Ectodermal cell (in vitro differentiated cells): ENCODE data around the gene DGKI.

Experiments used
- H3K27ac ChIP-seq: 2 replicates; pipeline ENCODE4 v1.7.0; 2013; ENCODE audit warnings: mild to moderate bottlenecking, low read depth, low read length; ENCODE audit not compliant: insufficient read depth, poor library complexity, severe bottlenecking
- H3K27me3 ChIP-seq: 2 replicates; pipeline ENCODE4 v1.7.0; 2013; ENCODE audit warnings: mild to moderate bottlenecking, low read length; ENCODE audit not compliant: insufficient read depth, control insufficient read depth, poor library complexity, severe bottlenecking
- H3K36me3 ChIP-seq: one replicate; pipeline ENCODE4 v1.7.0; 2013; ENCODE audit warnings: low read length; ENCODE audit not compliant: control insufficient read depth, insufficient read depth
- H3K4me1 ChIP-seq: one replicate; pipeline ENCODE4 v1.7.0; 2013; ENCODE audit warnings: low read length; ENCODE audit not compliant: control insufficient read depth, insufficient read depth
- H3K4me3 ChIP-seq: 2 replicates; pipeline ENCODE4 v1.7.0; 2013; ENCODE audit warnings: low read depth, low read length, control low read depth; ENCODE audit not compliant: insufficient read depth
- H3K9me3 ChIP-seq: 2 replicates; pipeline ENCODE4 v1.7.0; 2013; ENCODE audit warnings: mild to moderate bottlenecking, low read length, moderate library complexity; ENCODE audit not compliant: control insufficient read depth
- WGBS, 2 experiments: methylation state at CpG; one replicate each; pipeline ENCODE4 v1.1.7; 2013; ENCODE audit warnings: missing lambda C conversion rate in 2 of 2; 5-methylcytosine and 5-hydroxymethylcytosine counted together

Gene DGKI

DNA sequence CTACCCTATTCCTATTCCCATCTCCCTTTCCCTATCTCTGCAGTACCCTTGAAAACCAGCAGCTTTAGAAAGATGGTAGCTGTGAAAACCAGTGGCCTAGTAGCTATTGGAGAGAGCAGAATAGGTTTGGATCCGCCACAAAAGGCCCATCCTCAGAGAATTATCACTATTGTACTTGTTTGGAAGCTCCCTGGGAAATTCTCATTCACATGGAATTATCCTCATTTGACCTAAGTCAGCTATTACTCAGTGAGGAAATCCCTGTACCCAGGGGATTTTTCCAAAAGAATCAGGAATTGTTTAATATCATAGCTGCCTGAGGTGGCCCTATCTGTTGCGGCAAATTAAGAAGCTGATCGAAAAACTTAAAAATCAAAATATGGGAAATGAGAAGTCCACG lies 51.6 kb downstream of the DGKI start:
- H3K4me1 ChIP-seq: peaks cover 10% of the 10 kb centered on the region
- WGBS, 2 experiments: 95 to 96% methylated on average over 4 of the region's 4 CpGs

DNA sequence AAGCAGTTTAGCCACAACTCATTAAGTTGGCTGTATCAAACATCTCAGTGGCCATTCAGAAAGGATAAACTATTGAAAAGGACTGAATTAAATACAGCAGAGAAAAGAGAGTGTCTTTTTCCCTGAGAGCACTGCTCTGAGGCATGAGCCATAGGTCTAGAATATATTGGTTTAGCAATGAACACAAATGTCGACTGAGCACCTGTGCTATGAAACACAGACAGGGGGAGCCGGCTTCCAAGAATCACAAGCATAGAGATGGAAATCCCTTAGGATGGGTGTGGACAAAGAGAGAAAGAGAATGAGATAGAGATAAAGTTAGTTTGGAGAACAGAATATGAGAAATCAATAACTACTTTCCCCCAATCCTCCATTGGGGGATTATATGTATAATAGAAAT lies 54.8 kb downstream of the DGKI start:
- H3K27ac ChIP-seq: no peak overlapping the region
- H3K9me3 ChIP-seq: no peaks in the 10 kb centered on the region
- H3K36me3 ChIP-seq: no peaks in the 10 kb centered on the region
- H3K4me3 ChIP-seq: no peak overlapping the region
- 90 to 92% methylated on average over 2 of the region's 2 CpGs for WGBS, 2 experiments
- H3K27me3 ChIP-seq: no peaks in the 10 kb centered on the region
- H3K4me1 ChIP-seq: peaks cover 17% of the 10 kb centered on the region

More for the DNA sequence above, 51.6 kb downstream of the DGKI start:
- H3K27ac ChIP-seq: no peak overlapping the region
- H3K36me3 ChIP-seq: no peaks in the 10 kb centered on the region
- H3K4me3 ChIP-seq: no peak overlapping the region
- no peaks in the 10 kb centered on the region for H3K27me3 ChIP-seq
- no peaks in the 10 kb centered on the region for H3K9me3 ChIP-seq

DNA sequence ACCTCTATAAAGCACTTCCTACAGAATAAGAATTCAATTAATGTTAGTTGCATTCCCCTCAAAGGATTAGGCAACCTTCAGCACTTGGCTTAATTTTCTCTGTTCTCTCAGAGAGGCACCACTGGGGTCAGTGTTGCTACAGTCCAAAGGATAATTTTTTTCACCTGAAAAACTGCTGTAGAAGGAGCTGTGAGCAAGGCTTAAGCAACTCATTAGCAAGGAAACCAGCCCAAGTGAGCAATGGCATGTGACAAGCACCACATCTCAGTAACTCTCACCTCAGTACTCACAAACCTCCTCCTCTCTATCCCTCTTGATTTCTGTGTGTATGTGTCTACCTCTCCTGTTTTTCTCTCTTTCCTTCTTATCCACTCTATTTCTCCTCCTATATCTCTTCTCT lies 55.9 kb downstream of the DGKI start:
- no peaks in the 10 kb centered on the region for H3K9me3 ChIP-seq

DNA sequence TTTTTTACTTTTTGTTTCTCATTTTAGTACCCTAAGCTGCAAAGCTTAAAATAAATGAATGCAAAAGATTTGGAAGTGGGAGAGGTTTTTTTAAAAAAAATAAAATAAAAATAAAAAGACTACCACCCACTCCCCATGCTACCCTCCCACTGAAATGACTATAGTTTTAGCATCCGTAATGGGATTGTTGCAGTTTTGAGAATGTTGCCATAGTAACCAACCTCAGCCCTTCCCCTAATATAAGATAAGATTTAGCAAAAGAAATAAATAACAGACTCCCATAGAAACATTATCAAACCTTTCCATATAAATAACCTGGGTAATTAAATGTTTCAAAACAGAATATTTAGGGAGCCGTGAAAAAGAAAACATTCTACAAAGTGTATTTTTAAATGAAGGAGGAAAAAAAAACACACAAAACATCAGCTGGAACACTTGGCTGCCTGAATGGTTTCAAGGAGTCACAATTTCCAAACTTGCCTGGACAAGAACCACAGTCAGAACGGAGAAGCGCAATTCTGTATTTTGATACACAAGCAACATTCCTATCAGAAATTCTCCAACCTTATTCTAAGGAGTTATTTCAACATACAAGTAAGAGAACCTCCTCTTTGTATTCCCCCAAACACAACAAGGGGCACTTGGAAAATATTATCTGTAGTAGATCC lies 57.4 kb downstream of the DGKI start:
- WGBS, 2 experiments: 85 to 88% methylated on average over 2 to 4 of the region's 4 CpGs
- no peaks in the 10 kb centered on the region for H3K36me3 ChIP-seq
- H3K4me1 ChIP-seq: peaks cover 17% of the 10 kb centered on the region
- peak overlapping the region; percentile 11 for H3K27ac ChIP-seq
- no peaks in the 10 kb centered on the region for H3K27me3 ChIP-seq
- H3K9me3 ChIP-seq: no peaks in the 10 kb centered on the region
- no peak overlapping the region for H3K4me3 ChIP-seq

More for the DNA sequence above, 55.9 kb downstream of the DGKI start:
- Histone ChIP-seq H3K27me3 (no peaks in the 10 kb centered on the region), H3K4me3 (no peak overlapping the region), H3K27ac (no peak overlapping the region), H3K4me1 (peaks cover 17% of the 10 kb centered on the region), H3K36me3 (no peaks in the 10 kb centered on the region)

DNA sequence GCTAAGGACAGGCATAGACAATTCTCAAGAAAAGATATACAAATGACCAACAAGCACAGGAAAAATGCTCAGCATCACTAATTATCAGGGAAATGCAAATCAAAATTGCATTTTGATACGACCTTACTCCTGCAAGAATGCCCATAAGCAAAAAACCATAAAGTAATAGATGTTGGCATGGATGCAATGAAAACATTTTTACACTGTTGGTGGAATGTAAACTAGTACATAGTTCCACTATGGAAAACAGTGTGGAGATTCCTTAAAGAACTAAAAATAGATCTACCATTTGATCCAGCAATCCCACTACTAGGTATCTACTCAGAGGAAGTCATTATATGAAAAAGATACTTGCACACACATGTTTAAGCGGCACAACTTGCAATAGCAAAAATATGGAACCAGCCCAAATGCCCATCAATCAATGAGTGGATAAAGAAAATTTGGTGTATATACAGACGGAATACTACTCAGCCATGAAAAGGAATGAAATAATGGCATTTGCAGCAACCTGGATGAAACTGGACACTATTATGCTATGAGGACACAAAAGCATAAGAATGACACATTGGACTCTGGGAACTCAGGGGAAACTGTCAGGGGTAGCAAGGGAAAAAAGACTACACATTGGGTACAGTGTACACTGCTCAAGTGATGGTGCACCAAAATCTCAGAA lies 59.3 kb downstream of the DGKI start:
- 78 to 86% methylated on average over 3 of the region's 3 CpGs for WGBS, 2 experiments
- Histone ChIP-seq H3K9me3 (no peaks in the 10 kb centered on the region), H3K4me3 (no peak overlapping the region), H3K4me1 (peaks cover 17% of the 10 kb centered on the region), H3K36me3 (no peaks in the 10 kb centered on the region), H3K27ac (no peak overlapping the region), H3K27me3 (no peaks in the 10 kb centered on the region)

DNA sequence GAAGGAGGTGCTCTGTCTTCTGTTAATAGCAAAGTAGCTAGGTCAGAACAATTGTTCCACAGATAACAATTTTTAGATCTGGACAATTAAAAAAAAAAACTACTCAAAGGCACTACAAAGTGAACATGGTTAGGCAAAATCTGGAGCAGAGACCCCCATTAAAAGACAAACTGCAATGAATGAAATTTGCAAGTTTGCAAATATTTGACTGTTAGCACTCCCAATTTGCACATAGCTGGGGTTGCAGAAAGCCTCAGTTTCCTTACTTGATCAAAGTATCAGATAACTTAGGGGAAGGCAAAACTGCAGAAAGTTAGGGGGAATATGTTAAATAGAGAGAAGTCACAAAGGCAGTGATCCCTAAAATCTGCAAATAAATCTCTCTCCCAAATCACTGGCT lies 68.3 kb downstream of the DGKI start:
- Histone ChIP-seq H3K36me3 (no peaks in the 10 kb centered on the region), H3K4me3 (no peak overlapping the region), H3K27ac (no peak overlapping the region), H3K27me3 (no peaks in the 10 kb centered on the region), H3K9me3 (no peaks in the 10 kb centered on the region), H3K4me1 (no peaks in the 10 kb centered on the region)

DNA sequence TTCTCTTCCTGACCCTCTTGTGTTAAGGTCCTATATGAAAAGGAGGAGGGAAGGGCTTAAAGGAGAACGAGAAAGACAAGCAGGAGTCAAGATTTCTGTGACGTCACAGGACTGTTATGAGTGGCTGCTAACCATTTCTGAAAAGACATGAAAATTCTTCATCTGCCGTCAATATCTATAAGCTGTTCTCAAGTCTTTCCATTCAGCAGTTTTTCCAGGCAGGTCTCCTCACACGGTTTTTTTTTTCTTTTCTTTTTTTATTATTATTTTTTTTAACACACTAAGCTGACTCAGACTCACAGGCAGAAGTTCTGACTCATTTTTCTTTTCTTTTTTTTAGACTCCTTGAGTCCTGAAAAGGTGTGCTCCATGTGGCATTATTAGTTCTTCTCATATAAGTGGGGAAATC lies 72.0 kb downstream of the DGKI start:
- WGBS, 2 experiments: 77 to 81% methylated on average over 4 of the region's 4 CpGs
- H3K4me1 ChIP-seq: no peaks in the 10 kb centered on the region
- no peaks in the 10 kb centered on the region for H3K27me3 ChIP-seq
- H3K36me3 ChIP-seq: no peaks in the 10 kb centered on the region
- no peak overlapping the region for H3K27ac ChIP-seq
- H3K4me3 ChIP-seq: no peak overlapping the region
- no peaks in the 10 kb centered on the region for H3K9me3 ChIP-seq

DNA sequence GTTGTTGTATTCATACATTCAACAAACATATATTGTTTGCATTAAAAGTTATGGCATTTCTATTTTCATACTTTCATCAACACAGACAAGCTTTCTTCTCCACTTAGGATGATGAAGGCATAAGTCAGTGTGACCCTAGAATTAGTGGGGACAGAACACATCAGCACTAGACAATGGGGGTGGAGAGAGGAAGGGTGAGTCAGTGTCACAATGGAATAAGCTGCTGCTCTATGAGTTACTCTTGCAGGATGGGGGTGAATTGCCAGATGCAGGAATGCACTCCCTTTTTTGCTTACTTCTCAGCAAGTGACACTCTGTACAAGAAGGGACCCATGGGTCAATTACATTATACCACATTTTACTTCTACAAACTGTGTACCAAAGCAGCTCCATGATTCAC lies 74.0 kb downstream of the DGKI start:
- Histone ChIP-seq H3K36me3 (no peaks in the 10 kb centered on the region), H3K9me3 (no peaks in the 10 kb centered on the region), H3K27me3 (no peaks in the 10 kb centered on the region), H3K4me1 (no peaks in the 10 kb centered on the region), H3K27ac (no peak overlapping the region), H3K4me3 (no peak overlapping the region)

DNA sequence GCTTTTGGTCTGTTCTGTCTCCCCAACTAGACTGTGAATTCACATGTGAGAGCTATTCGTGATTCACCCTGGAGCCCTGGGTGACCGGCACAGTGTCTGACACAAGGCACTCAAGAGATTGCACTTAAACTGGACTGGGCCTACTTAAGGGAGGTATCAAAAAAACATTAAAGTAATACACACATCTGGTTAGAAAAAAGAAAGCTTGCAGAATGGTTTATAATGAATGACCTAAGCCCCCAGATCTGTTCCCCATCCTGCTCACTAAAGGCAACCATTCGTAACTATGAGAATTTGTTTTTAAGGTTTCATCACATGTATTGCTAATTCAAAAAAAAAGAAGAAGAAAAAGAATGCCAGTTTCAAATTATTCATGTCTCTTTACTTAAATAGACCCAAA lies 74.5 kb downstream of the DGKI start:
- no peaks in the 10 kb centered on the region for H3K36me3 ChIP-seq
- H3K9me3 ChIP-seq: no peaks in the 10 kb centered on the region
- no peaks in the 10 kb centered on the region for H3K4me1 ChIP-seq
- H3K4me3 ChIP-seq: no peak overlapping the region
- H3K27ac ChIP-seq: no peak overlapping the region
- H3K27me3 ChIP-seq: no peaks in the 10 kb centered on the region
- 90 to 93% methylated on average over 2 to 3 of the region's 3 CpGs for WGBS, 2 experiments

DNA sequence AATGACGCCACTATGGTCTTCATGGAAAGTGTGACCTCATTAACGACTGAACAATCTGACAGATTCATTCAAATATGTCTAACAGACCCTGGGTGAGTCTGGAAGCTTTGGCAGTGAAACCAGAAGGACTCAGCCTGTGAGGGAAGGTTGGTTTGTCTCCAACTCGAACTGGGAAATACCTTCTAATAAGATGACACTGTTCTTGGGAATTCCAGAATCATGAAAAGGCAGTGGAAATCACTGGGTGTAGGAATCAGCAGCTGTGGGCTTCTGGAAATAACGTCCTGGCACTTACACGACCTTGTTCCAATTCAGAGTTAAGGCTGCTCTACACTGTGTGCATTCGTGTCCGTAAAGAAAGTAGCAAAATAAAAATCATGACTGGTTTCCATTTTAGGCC lies 75.1 kb downstream of the DGKI start:
- Histone ChIP-seq H3K36me3 (no peaks in the 10 kb centered on the region), H3K9me3 (no peaks in the 10 kb centered on the region), H3K4me1 (no peaks in the 10 kb centered on the region), H3K4me3 (no peak overlapping the region), H3K27me3 (no peaks in the 10 kb centered on the region), H3K27ac (no peak overlapping the region)
- 91 to 98% methylated on average over 7 of the region's 7 CpGs for WGBS, 2 experiments
